ENCODE measurements around the gene TBC1D8. TPM values are rescaled to one million over a fixed set of nuclear protein-coding genes. Genes with fewer than 3 reads are reported as not detected.

The TBC1D8 gene
- total RNA-seq, 8 experiments from 2014 or later: 4.7 to 14.3 (median 10.9) TPM

DNA sequence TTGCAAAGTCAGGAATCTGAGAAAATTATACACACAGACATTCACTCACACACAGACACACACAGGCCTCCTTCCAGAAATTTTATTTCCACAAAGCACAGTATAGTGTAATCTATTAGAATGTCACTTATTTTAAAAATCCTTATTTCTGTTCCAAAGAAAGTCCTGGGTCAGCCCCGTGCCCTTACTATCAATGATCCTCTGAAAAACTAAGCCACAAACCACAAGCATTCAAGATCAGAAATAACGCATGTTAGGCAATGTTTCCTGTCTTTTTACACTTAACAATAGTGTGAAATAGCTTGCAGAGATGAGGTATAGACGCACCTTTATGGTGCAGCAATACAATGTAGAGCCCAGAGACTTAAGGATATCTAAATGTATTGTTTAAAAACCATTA is 25.8 kb downstream of the TBC1D8 start:
- H3K4me3 ChIP-seq: no peak overlapping the region
- in situ Hi-C loops (cut with MboI; ENCODE audit: low pct_unique_long_range_greater_than_20kb in 2 of 9, low sequenced_read_pairs in 9 of 9, unreplicated experiment in 9 of 9): no loop called here
- ATAC-seq (replicated peaks in 6 of 8): peak in 1 of 8 experiments; percentile 7
- no peak overlapping the region for H3K27ac ChIP-seq
- WGBS, 10 experiments: 21 to 100% (median 91%) methylated on average over 1 to 3 of the region's 3 CpGs
- H3K4me1 ChIP-seq (replicated peaks in 1 of 2): peaks cover 0 to 3% of the 10 kb centered on the region in 2 donors

GRCh38 chr2:101124643-101125366 is 26.4 kb downstream of the TBC1D8 start:
- H3K4me3 ChIP-seq: no peak overlapping the region
- H3K4me1 ChIP-seq (replicated peaks in 1 of 2): peaks cover 0 to 3% of the 10 kb centered on the region in 2 donors
- H3K27ac ChIP-seq: no peak overlapping the region
- peak; percentile 36 to 91 (median 80) for ATAC-seq (replicated peaks in 6 of 8)
- 0 to 86% (median 60%) methylated on average over 1 to 7 of the region's 7 CpGs; no CpG with 5 or more reads in 1 of the 10 experiments for WGBS, 10 experiments
- in situ Hi-C loops (cut with MboI; ENCODE audit: low pct_unique_long_range_greater_than_20kb in 2 of 9, low sequenced_read_pairs in 9 of 9, unreplicated experiment in 9 of 9): no loop called here

GRCh38 chr2:101123795-101124471 is 27.2 kb downstream of the TBC1D8 start:
- no peak for ATAC-seq (replicated peaks in 6 of 8)
- Histone ChIP-seq H3K27ac (no peak overlapping the region), H3K4me3 (no peak overlapping the region), H3K4me1 (replicated peaks in 1 of 2) (peaks cover 0 to 3% of the 10 kb centered on the region in 2 donors)
- WGBS, 10 experiments: 30 to 94% (median 78%) methylated on average over 1 to 5 of the region's 5 CpGs; no CpG with 5 or more reads in 2 of the 10 experiments
- in situ Hi-C loops (cut with MboI; ENCODE audit: low pct_unique_long_range_greater_than_20kb in 2 of 9, low sequenced_read_pairs in 9 of 9, unreplicated experiment in 9 of 9): no loop called here

DNA sequence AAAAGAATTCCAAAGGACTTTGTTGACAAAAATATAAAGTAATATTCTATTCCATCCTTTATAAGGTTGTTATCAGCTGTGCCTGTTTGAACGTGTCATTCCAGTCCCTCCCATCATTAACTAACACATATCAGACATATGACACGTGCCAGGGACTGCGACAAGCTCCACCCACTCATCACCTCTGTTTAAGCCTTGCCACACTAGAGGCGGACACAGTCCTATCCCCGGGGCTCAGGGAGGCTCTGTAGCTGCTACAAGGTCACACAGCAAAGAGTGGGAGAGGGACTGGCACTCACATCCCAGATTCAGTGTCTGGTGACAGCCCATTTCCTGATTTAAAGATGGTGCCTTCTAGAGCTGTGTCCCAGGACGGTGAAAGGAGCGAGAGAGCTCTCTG is 30.0 kb downstream of the TBC1D8 start:
- in situ Hi-C loops (cut with MboI; ENCODE audit: low pct_unique_long_range_greater_than_20kb in 2 of 9, low sequenced_read_pairs in 9 of 9, unreplicated experiment in 9 of 9): no loop called here
- no peak for ATAC-seq (replicated peaks in 6 of 8)
- peaks cover 0 to 3% of the 10 kb centered on the region in 2 donors for H3K4me1 ChIP-seq (replicated peaks in 1 of 2)
- no peak overlapping the region for H3K4me3 ChIP-seq
- 40 to 83% (median 79%) methylated on average over 1 to 3 of the region's 7 CpGs; no CpG with 5 or more reads in 6 of the 10 experiments for WGBS, 10 experiments
- H3K27ac ChIP-seq: no peak overlapping the region

- in situ Hi-C loops (cut with MboI; ENCODE audit: low pct_unique_long_range_greater_than_20kb in 2 of 9, low sequenced_read_pairs in 9 of 9, unreplicated experiment in 9 of 9): no loop called here
- ATAC-seq (replicated peaks in 6 of 8): peak in 3 of 8 experiments; percentile 26 to 57 (median 43)
- no peak overlapping the region for H3K4me3 ChIP-seq
- 25 to 100% (median 71%) methylated on average over 1 to 10 of the region's 11 CpGs; no CpG with 5 or more reads in 1 of the 10 experiments for WGBS, 10 experiments
- H3K4me1 ChIP-seq (replicated peaks in 1 of 2): peaks cover 0 to 3% of the 10 kb centered on the region in 2 donors
- H3K27ac ChIP-seq: no peak overlapping the region
These were observed 30.8 kb downstream of the TBC1D8 start for GRCh38 chr2:101120124-101120996.

DNA sequence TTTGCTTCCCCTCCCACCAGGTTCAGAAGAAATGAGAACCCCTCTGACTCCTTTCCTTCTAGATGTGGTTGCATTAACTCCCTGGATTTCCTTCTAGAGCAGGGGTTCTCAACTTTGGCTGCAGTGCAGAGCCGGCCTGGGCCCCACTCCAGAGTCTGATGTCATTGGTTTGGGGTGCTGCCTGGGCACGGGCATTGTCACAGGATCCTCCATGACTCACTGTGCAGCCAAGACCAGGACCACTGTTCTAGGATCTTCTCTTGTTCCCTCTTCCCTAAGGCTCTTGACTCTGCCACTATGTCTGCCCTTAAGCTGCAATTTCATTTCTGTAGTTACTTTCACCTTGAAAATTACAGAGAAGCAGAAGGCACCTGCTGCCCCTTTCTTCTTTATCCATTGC is 31.8 kb downstream of the TBC1D8 start:
- WGBS, 10 experiments: 0 to 100% (median 68%) methylated on average over 1 to 2 of the region's 2 CpGs; no CpG with 5 or more reads in 4 of the 10 experiments
- Histone ChIP-seq H3K4me3 (no peak overlapping the region), H3K4me1 (replicated peaks in 1 of 2) (peaks cover 0 to 1% of the 10 kb centered on the region in 2 donors), H3K27ac (no peak overlapping the region)
- peak in 1 of 8 experiments; percentile 53 for ATAC-seq (replicated peaks in 6 of 8)
- in situ Hi-C loops (cut with MboI; ENCODE audit: low pct_unique_long_range_greater_than_20kb in 2 of 9, low sequenced_read_pairs in 9 of 9, unreplicated experiment in 9 of 9): no loop called here

DNA sequence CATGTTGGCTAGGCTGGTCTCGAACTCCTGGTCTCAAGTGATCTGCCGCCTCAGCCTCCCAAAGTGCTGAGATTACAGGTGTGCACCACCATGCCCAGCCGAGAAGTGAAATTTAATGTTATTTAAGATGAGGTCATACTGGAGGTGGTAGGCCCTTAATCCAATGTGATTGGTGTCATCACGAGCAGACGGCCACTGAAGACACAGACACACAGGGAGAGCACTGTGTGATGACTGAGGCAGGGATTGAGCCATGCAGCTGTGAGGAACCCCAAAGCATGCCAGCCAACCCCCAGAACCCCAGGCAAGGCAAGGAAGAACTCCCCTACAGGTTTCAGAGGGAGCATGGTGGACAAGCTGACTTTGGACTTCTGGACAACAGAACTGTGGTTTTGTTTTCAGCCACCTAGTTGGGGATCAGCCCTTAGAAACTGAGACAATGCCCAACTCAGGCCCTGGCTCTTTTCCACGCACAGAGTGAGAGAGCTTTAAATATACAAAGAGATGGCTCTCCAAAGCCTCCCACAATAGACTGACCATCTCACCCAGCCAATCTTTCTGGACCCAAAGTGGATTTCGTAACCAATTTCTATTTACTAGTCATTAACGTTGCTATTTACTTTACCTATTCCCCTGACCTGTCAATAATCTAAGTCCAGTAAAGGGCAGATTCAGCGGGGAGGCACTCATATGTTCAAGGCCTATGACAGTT is 34.2 kb downstream of the TBC1D8 start:
- H3K4me1 ChIP-seq (replicated peaks in 1 of 2): peaks cover 19 to 22% of the 10 kb centered on the region in 2 donors
- in situ Hi-C loops (cut with MboI; ENCODE audit: low pct_unique_long_range_greater_than_20kb in 2 of 9, low sequenced_read_pairs in 9 of 9, unreplicated experiment in 9 of 9): no loop called here
- no peak for ATAC-seq (replicated peaks in 6 of 8)
- no peak overlapping the region for H3K4me3 ChIP-seq
- no peak overlapping the region for H3K27ac ChIP-seq
- WGBS, 10 experiments: 85 to 100% (median 98%) methylated on average over 1 to 7 of the region's 9 CpGs; no CpG with 5 or more reads in 2 of the 10 experiments

GRCh38 chr2:101116348-101116747 is 34.8 kb downstream of the TBC1D8 start:
- Histone ChIP-seq H3K4me3 (no peak overlapping the region), H3K4me1 (replicated peaks in 1 of 2) (peaks cover 19 to 22% of the 10 kb centered on the region in 2 donors), H3K27ac (no peak overlapping the region)
- ATAC-seq (replicated peaks in 6 of 8): no peak
- WGBS, 10 experiments: 37 to 86% (median 68%) methylated on average over 1 to 4 of the region's 4 CpGs; no CpG with 5 or more reads in 4 of the 10 experiments
- in situ Hi-C loops (cut with MboI; ENCODE audit: low pct_unique_long_range_greater_than_20kb in 2 of 9, low sequenced_read_pairs in 9 of 9, unreplicated experiment in 9 of 9): no loop called here

DNA sequence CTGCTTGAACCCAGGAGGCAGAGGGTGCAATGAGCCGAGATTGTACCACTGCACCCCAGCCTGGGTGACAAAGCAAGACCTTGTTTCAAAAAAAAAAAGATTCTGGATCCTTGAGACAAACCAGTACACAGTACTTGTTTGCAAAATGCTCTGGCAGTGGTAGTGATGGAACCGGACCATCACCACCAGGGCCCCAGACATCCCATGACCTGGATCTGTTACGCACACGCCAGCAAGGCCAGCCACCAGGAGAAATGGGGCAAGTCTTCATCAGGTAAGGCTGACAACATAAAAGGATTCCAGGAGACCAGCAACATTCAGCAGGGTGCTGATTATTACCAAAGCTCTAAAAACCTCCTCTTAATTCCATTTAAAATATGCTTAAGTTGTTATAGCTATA is 35.5 kb downstream of the TBC1D8 start:
- Histone ChIP-seq H3K27ac (no peak overlapping the region), H3K4me3 (no peak overlapping the region), H3K4me1 (replicated peaks in 1 of 2) (peaks cover 19 to 22% of the 10 kb centered on the region in 2 donors)
- 50 to 100% (median 100%) methylated on average over 1 to 3 of the region's 4 CpGs; no CpG with 5 or more reads in 1 of the 10 experiments for WGBS, 10 experiments
- ATAC-seq (replicated peaks in 6 of 8): no peak
- in situ Hi-C loops (cut with MboI; ENCODE audit: low pct_unique_long_range_greater_than_20kb in 2 of 9, low sequenced_read_pairs in 9 of 9, unreplicated experiment in 9 of 9): no loop called here

DNA sequence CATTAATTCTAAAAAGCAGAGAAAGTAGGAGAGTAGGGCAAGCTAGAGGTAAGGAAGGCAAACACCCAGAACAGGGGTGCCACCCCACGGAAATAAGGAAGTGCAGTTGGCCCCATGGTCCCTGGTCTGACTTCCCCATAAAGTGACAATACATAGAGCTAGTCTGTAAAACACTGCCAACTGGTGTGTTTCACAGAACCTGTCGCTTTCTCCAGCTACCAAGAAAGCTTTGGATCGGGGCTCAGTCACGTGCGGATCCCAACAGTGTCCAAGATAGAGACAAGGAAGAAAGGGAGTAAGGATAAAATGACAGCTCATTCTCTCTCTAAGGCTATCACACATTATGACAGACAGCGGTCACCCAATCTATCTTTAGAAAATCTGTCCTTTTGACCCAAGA is 36.4 kb downstream of the TBC1D8 start:
- H3K27ac ChIP-seq: no peak overlapping the region
- H3K4me1 ChIP-seq (replicated peaks in 1 of 2): peaks cover 20 to 22% of the 10 kb centered on the region in 2 donors
- 40 to 100% (median 87%) methylated on average over 1 to 5 of the region's 6 CpGs; no CpG with 5 or more reads in 2 of the 10 experiments for WGBS, 10 experiments
- in situ Hi-C loops (cut with MboI; ENCODE audit: low pct_unique_long_range_greater_than_20kb in 2 of 9, low sequenced_read_pairs in 9 of 9, unreplicated experiment in 9 of 9): no loop called here
- no peak overlapping the region for H3K4me3 ChIP-seq
- no peak for ATAC-seq (replicated peaks in 6 of 8)

GRCh38 chr2:101114268-101114783 is 36.9 kb downstream of the TBC1D8 start:
- no peak for ATAC-seq (replicated peaks in 6 of 8)
- Histone ChIP-seq H3K27ac (no peak overlapping the region), H3K4me3 (no peak overlapping the region), H3K4me1 (replicated peaks in 1 of 2) (peaks cover 24 to 25% of the 10 kb centered on the region in 2 donors)
- in situ Hi-C loops (cut with MboI; ENCODE audit: low pct_unique_long_range_greater_than_20kb in 2 of 9, low sequenced_read_pairs in 9 of 9, unreplicated experiment in 9 of 9): no loop called here
- 57 to 96% (median 67%) methylated on average over 2 to 5 of the region's 5 CpGs; no CpG with 5 or more reads in 1 of the 10 experiments for WGBS, 10 experiments
